Tibial nerve (tissue), 4 donors: ENCODE measurements around the gene PRPSAP1. TPM values are rescaled to one million over a fixed set of nuclear protein-coding genes. Genes with fewer than 3 reads are reported as not detected.

Experiments used
- DNase-seq, 2 donors: peaks; one replicate each; pipeline ENCODE4 v3.0.0-alpha.2; 2019; ENCODE audit warnings: low spot score in 2 of 2
- H3K27ac ChIP-seq, 4 donors: fragments of 200-600 bp; sonication (generic) in 3 of 4; one replicate each; pipeline ENCODE4 v1.5.1; 2017 to 2019; ENCODE audit warnings: mild to moderate bottlenecking in 1 of 4
- H3K27me3 ChIP-seq, 2 donors: fragments of 200-600 bp; sonication (generic) in 1 of 2; one replicate each; pipeline versions ENCODE4 v1.5.1 to v1.6.0; 2017 to 2019
- H3K36me3 ChIP-seq, 3 donors: fragments of 200-600 bp; sonication (generic); one replicate each; pipeline ENCODE4 v1.5.1; 2018 to 2019
- H3K4me1 ChIP-seq, 4 donors: fragments of 200-600 bp; sonication (generic) in 3 of 4; one replicate each; pipeline ENCODE4 v1.5.1; 2017 to 2019
- H3K4me3 ChIP-seq, 4 donors: fragments of 200-600 bp; sonication (generic) in 3 of 4; one replicate each; pipeline ENCODE4 v1.5.1; 2017 to 2019; ENCODE audit warnings: mild to moderate bottlenecking in 1 of 4, moderate library complexity in 1 of 4
- H3K9me3 ChIP-seq, 4 donors: fragments of 200-600 bp; sonication (generic) in 3 of 4; one replicate each; pipeline ENCODE4 v1.5.1; 2017 to 2019
- EP300 ChIP-seq, 2 donors: sonication (generic); formaldehyde crosslinking; IDR thresholded peaks; one replicate each; pipeline ENCODE4 v1.6.1; 2017; ENCODE audit warnings: antibody characterized with exemption in 2 of 2, mild to moderate bottlenecking in 1 of 2
- POLR2A ChIP-seq, 2 donors: fragments of 450-650 bp; IDR thresholded peaks; one replicate each; pipeline ENCODE4 v1.6.1; 2017; ENCODE audit warnings: antibody characterized with exemption in 2 of 2, mild to moderate bottlenecking in 2 of 2, moderate library complexity in 2 of 2
- whole genome bisulfite sequencing, 2 donors: methylation state at CpG; one replicate each; pipeline ENCODE4 v1.1.5; 2018; 5-methylcytosine and 5-hydroxymethylcytosine counted together
- total RNA-seq, 4 donors: library from RNA; depleted of rRNA; stranded (reverse); fragments of >200 nt; gene quantifications; one replicate each; pipeline ENCODE4 v1.1.0, GENCODE V29; 2016
- TF ChIP-seq, protein P1 (sequence below), 5 experiments: fragments of 200-600 bp in 3 of 5; fragments of 450-650 bp in 2 of 5; sonication (generic) in 3 of 5; IDR thresholded peaks; one replicate each; pipeline ENCODE4 v1.5.1; 2016 to 2019; ENCODE audit warnings: antibody characterized with exemption in 5 of 5, mild to moderate bottlenecking in 3 of 5, moderate library complexity in 2 of 5

The PRPSAP1 gene
- total RNA-seq, 4 donors from 2014 or later: 66.8 to 108 (median 96.2) TPM

DNA sequence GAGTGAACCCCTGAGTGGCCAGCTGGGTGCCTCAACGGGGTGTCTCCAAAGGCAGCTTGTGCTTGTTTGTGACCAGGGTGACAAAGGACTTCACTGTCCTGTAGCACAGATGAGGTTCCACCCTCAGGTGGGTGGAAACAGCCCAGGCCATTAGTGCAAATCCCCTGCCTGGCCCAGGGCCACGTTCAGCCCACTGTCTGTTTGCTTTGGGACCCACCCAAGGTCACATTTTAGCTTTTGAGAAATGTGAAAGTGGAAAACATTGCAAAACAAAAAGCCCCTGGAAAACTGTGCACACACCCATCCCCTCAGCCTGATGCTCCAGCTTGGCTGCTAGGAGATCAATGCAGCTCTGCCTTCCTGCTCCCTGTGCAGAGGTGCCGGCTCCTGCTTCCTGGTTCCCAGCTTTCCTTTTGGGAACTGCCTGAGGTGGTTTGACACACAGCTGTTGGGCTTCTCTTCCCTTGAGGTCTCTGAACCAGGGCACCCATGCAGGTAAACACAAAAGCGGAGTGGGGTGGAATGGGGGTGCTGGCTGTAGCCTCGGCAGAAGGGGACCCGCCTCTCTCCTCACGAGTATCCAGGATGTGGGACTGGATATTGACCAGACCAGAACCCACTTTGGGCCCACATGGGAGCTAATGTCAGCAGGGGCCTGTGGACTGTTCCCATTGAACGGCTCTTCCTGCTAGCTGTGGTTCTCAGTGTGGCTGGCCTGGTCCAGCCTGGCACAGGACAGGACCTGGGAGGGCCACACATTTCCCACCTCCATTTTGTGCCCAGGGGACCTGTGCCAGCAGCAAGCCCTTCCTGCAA lies 22.8 kb upstream of the PRPSAP1 start:
- WGBS, 2 donors: 26 to 49% methylated on average over 5 to 8 of the region's 8 CpGs

DNA sequence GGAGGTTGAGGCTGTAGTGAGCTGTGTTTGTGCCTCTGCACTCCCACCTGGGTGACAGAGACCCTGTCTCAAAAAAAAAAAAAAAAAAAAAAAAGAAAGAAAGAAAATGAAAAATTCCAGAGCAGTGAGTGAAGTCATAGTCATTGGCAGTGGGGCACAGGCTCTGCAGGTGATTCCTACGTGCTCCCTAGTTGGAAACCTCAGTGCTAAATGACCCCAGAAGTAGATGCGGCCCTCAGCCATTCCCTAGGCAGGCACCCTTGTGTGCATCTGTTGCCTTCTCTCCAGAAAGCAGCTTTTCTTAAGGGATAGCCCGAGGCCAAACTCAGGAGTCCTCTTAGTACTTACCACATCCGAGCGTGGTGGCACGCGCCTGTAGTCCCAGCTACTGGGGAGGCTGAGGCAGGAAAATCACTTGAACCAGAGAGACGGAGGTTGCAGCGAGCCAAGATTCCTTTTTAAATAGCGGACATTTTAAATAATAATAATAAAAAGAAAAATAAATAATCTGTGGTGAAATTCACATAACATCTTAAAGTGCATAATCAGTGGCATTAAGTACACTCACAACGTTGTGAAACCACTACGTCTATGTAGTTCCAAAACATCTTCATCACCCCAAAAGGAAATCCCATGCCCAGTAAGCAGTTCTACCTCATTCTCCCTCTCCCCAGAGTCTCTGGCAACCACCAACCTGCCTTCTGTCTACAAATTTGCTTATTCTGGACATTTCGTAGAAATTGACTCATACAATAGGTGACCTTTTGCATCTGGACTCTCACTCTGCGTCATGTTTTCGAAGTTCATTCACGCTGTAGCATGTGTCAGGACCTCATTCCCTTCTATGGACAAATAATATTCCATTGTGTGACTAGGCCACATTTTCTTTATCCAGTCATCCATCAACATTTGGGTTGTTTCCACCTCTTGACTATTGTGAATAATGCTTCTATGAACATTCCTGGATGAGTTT lies 18.2 kb upstream of the PRPSAP1 start:
- 77% methylated on average over 16 of the region's 16 CpGs for WGBS, 2 donors
- Histone ChIP-seq H3K4me3 (no peak overlapping the region), H3K36me3 (no peaks in the 10 kb centered on the region), H3K4me1 (peaks cover 4 to 46% (median 29%) of the 10 kb centered on the region in 4 donors), H3K9me3 (no peaks in the 10 kb centered on the region), H3K27me3 (no peaks in the 10 kb centered on the region), H3K27ac (peak overlapping the region in 2 of 4 donors; percentile 67 to 75)
- TF ChIP-seq POLR2A (IDR thresholded peaks at IDR 0.05): no peak
- TF ChIP-seq EP300 (IDR thresholded peaks at IDR 0.05): peak in 1 of 2 donors; percentile 66
- TF ChIP-seq, protein P1, sequence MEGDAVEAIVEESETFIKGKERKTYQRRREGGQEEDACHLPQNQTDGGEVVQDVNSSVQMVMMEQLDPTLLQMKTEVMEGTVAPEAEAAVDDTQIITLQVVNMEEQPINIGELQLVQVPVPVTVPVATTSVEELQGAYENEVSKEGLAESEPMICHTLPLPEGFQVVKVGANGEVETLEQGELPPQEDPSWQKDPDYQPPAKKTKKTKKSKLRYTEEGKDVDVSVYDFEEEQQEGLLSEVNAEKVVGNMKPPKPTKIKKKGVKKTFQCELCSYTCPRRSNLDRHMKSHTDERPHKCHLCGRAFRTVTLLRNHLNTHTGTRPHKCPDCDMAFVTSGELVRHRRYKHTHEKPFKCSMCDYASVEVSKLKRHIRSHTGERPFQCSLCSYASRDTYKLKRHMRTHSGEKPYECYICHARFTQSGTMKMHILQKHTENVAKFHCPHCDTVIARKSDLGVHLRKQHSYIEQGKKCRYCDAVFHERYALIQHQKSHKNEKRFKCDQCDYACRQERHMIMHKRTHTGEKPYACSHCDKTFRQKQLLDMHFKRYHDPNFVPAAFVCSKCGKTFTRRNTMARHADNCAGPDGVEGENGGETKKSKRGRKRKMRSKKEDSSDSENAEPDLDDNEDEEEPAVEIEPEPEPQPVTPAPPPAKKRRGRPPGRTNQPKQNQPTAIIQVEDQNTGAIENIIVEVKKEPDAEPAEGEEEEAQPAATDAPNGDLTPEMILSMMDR (IDR thresholded peaks at IDR 0.05): no peak
- DNase-seq: no peak

More for the DNA sequence above, 22.8 kb upstream of the PRPSAP1 start:
- Histone ChIP-seq H3K9me3 (no peaks in the 10 kb centered on the region), H3K4me3 (no peak overlapping the region), H3K27ac (peak overlapping the region in 2 of 4 donors; percentile 37 to 72), H3K27me3 (no peaks in the 10 kb centered on the region), H3K36me3 (no peaks in the 10 kb centered on the region), H3K4me1 (peaks cover 0 to 49% (median 26%) of the 10 kb centered on the region in 4 donors)
- TF ChIP-seq EP300 (IDR thresholded peaks at IDR 0.05) (peak in 1 of 2 donors; percentile 61), POLR2A (IDR thresholded peaks at IDR 0.05) (no peak)
- peak; percentile 59 to 60 for DNase-seq

- WGBS, 2 donors: 36 to 44% methylated on average over 11 of the region's 11 CpGs
- DNase-seq: peak in 1 of 2 donors; percentile 65
- Histone ChIP-seq H3K9me3 (no peaks in the 10 kb centered on the region), H3K4me1 (peaks cover 4 to 32% (median 18%) of the 10 kb centered on the region in 4 donors), H3K4me3 (no peak overlapping the region), H3K36me3 (no peaks in the 10 kb centered on the region), H3K27ac (peak overlapping the region in 3 of 4 donors; percentile 7 to 67 (median 37)), H3K27me3 (no peaks in the 10 kb centered on the region)
- TF ChIP-seq, protein P1 (IDR thresholded peaks at IDR 0.05): peak in 4 of 5 experiments; percentile 12 to 39 (median 36)
- TF ChIP-seq EP300 (IDR thresholded peaks at IDR 0.05) (peak in 1 of 2 donors; percentile 51), POLR2A (IDR thresholded peaks at IDR 0.05) (no peak)
Observed at GRCh38 chr17:76370261-76370993, 16.7 kb upstream of the PRPSAP1 start.

GRCh38 chr17:76369804-76370203 lies 16.1 kb upstream of the PRPSAP1 start:
- DNase-seq: no peak
- 63 to 70% methylated on average over 3 to 7 of the region's 7 CpGs for WGBS, 2 donors
- no peaks in the 10 kb centered on the region for H3K27me3 ChIP-seq
- TF ChIP-seq EP300 (IDR thresholded peaks at IDR 0.05) (no peak), POLR2A (IDR thresholded peaks at IDR 0.05) (no peak)
- no peak overlapping the region for H3K4me3 ChIP-seq
- no peaks in the 10 kb centered on the region for H3K9me3 ChIP-seq
- no peaks in the 10 kb centered on the region for H3K36me3 ChIP-seq
- H3K27ac ChIP-seq: peak overlapping the region in 2 of 4 donors; percentile 37 to 67
- peaks cover 4 to 29% (median 16%) of the 10 kb centered on the region in 4 donors for H3K4me1 ChIP-seq

DNA sequence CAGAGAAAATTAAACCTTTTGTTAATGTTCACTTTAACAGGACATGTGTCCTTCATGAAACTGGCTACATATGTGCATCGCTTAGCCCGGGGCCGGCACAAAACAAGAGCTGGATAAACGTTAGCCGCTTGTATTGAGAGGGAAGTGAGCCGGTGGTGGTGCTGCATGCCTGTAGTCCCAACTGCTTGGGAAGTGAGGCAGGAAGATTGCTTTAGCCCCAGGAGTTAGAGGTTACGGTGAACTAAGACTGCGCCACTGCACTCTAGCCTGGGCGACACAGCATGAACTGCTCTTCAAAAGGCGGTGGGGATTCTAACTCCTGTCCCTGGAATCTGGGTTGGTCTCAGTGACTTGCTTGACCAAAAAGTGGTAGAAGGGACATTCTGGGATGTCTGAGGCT lies 15.7 kb upstream of the PRPSAP1 start:
- Histone ChIP-seq H3K4me3 (no peak overlapping the region), H3K4me1 (peaks cover 4 to 29% (median 16%) of the 10 kb centered on the region in 4 donors), H3K27me3 (no peaks in the 10 kb centered on the region), H3K36me3 (no peaks in the 10 kb centered on the region), H3K9me3 (no peaks in the 10 kb centered on the region), H3K27ac (peak overlapping the region in 1 of 4 donors; percentile 67)
- 68% methylated on average over 10 of the region's 10 CpGs for WGBS, 2 donors
- TF ChIP-seq, protein P1 (IDR thresholded peaks at IDR 0.05): no peak
- no peak for TF ChIP-seq EP300 (IDR thresholded peaks at IDR 0.05)
- no peak for TF ChIP-seq POLR2A (IDR thresholded peaks at IDR 0.05)
- no peak for DNase-seq
